Measurements from ENCODE around the gene ZBTB7C. TPM values are rescaled to one million over a fixed set of nuclear protein-coding genes. Genes with fewer than 3 reads are reported as not detected.

ZBTB7C gene
- total RNA-seq, 1 donor from 2014 or later = 0.81 TPM

DNA sequence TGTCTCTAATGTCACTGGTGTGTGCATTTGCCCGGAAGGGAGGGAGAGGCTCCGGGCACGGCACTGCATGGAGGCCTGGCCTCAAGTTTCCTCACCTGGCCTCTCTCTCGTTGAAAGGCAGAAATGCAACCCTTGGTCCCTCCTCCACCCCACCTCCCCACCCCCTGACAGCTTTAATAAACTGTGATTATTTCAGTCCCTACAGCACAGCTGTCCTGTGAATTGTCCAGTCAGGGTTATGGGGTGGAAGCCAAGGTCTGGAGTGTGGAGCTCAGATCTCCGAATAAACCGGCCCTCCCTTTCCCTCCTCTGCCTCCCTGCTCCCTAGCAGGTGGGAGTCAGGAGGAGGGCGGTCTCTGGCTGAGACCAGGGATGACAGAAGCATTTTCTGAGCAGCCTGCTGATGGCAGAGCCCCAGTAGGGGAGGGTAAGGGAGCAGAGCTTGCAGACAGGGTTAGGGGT is 279.5 kb downstream of the ZBTB7C start:
- intact Hi-C loops (cut with micrococcal nuclease) = loop anchor here (10.0 kb wide), 1 partner anchor 285 kb away; no protein-coding TSS in a partner anchor

- intact Hi-C loops (cut with micrococcal nuclease) = no loop called here
Observed at GRCh38 chr18:48127606-48128005, 281.6 kb downstream of the ZBTB7C start.

DNA sequence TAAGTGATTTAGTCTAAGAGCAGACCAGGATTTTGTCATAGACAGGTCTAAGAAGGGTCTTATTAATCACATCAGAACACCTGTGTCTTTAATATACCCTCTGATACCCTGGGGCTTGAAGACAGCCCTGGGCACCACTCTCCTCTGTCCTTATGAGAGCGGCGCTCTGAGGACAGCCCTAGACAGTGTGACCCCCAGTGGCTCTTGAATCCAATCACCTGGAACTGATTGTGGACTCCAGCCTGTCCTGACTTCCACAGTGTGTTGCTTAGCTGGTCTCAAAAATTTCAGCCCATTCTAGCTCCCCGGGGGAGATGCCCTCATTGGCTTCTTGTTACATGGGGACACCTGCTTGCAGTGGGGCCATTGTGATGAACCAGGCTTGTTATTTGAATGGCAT is 282.9 kb downstream of the ZBTB7C start:
- intact Hi-C loops (cut with micrococcal nuclease) = no loop called here

DNA sequence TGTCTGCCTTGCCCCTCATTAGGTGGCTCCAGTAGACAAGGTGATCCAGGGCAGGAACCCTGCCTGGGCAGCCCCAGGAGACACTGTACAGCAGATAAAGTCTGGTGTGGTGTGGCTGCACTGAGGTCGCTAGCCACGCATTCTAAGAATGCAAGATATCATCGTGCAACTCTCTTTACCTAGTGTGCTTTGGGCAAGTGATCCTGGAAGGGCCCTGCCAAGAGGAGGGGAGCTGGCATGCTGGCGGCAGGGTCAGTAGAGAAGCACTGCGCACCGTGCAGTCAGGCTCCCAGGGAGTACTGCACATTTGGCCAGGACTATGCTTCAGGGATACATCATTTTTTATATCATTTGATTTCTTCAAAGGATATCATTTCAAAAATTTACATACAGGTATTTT is 283.5 kb downstream of the ZBTB7C start:
- intact Hi-C loops (cut with micrococcal nuclease) = loop anchor here (1.0 kb wide), 1 partner anchor 11 kb away; no protein-coding TSS in a partner anchor

DNA sequence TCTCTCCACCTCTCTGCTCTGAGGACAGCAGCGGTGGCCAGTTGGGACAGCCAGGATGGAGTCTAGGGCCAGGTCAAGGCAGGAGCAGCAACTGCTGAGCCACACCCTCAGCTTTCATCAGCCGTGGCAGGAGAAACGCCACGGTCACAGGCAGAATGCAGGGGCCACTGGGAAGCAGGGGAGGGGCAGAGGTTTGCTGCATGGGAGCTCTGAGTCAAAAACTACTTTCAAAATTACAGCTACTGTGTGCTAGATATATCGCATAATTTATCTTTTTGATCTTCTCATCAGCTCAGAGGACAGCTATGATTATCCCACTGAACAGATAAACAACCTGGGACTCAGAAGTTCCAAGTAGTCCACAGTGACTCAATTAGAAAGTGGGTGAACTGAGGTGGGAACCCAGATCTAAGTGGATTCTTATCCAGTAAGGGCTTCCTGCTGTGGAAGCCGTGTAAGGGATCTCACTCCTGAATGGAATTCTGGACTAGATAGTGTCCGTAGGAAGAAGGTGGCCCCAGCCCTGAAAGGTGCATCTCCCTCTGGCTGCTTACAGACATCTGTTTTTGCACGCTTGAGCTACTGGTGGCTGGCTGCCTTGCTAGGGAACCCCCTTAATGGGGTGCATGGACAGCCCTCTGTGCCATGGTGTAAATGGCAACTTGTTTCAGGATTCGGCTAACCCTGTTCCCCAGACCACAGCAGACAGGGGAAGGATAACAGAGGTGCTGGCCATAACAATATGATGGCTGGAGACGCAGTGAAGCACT is 284.1 kb downstream of the ZBTB7C start:
- intact Hi-C loops (cut with micrococcal nuclease) = loop anchor here (1.0 kb wide), 1 partner anchor 11 kb away; no protein-coding TSS in a partner anchor

- intact Hi-C loops (cut with micrococcal nuclease) = no loop called here
Observed at GRCh38 chr18:48123941-48124340, 285.2 kb downstream of the ZBTB7C start.

DNA sequence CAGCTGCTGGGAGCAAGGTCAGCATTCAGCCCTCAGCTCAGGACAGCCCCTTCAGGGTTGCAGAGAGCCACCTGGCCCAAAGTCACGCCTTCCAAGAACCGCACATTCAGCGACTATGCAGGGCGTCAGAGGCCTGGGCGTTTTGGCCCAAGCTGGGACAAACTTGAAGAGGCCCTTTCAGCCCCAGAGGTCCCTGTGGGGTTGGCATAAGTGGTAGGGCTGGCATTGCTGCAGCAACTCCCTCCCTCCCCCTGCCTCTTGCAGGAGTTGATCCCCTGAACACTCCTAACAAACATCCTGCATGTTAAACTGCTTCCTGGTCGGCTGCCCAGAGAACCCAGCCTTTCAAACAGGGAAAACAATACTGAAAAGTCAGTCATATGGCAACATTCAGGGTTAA is 285.9 kb downstream of the ZBTB7C start:
- intact Hi-C loops (cut with micrococcal nuclease) = no loop called here

- intact Hi-C loops (cut with micrococcal nuclease) = no loop called here
Observed at GRCh38 chr18:48122816-48123215, 286.4 kb downstream of the ZBTB7C start.

- intact Hi-C loops (cut with micrococcal nuclease) = no loop called here
Observed at GRCh38 chr18:48122376-48122775, 286.8 kb downstream of the ZBTB7C start.

DNA sequence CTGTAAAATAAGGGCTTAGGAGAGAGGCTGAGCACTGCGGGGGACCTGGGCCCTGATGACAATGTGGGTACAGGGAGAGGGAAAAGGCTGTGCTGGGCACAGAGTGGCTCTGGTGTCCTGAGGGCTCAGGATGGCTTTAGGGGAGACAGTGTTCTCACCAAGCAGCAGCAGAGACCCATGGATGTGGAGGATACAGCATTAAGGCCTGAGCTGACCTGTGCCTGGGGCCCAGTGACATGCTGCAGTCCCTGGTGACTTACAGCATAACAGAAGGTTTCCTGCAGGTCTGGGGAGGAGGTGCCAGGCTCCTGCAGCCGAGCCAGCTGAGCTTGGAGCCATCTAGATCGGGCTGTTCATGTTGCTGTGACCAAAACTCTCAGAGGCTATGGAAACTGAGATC is 287.4 kb downstream of the ZBTB7C start:
- intact Hi-C loops (cut with micrococcal nuclease) = no loop called here

DNA sequence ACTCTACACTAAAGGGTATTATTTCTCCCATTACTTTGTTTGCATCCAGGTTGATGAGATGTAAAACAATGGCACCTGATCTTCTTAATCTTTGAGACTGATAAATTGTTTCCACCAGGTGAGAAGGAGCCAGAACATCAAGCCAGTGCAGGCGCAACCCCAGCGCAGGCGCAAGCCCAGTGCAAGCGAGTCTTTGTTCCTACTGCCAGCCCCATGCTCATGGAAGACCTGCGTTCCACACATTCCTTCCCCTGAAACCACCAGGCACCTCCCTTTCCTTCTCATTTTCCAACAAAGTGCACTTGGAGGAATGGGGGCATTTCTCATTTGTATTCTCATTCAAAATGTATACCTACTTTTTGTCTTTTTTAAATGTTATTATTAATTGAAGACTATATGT is 290.0 kb downstream of the ZBTB7C start:
- intact Hi-C loops (cut with micrococcal nuclease) = no loop called here

DNA sequence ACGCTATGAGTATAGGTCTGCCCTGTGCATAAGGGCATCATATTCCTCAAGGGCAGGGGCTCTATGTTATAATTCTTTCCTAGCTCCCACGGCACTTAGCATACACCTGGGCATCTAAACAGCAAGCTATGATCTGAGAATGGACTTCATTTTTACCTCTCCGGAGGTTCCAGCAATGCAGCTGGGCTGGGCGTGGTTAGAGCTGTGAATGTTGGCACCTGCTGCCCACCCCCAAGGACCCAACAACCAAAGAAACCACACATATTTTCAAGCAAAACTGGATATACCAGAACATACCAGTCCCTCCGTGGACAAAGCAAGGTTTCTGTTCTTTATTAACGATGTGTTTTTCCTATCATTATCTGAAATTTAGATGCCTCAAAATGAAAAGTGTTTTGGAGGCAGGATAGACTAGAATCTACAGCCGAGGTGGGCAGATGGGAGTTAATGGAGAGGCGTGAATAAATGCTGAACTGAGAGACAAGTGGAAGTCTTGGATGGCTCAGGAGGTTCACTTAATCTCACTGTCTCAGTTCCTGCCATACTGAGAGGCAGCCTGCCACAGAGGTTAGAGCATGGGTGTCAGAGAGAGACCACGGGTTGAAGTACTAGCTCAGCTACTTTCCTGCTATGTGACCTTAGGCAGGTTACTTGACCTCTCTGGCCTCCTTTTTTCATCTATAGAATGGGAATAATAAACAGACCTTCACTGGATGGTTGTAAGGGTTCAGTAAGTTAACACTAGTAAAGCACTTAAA is 292.1 kb downstream of the ZBTB7C start:
- intact Hi-C loops (cut with micrococcal nuclease) = no loop called here

GRCh38 chr18:48116017-48116416 is 293.2 kb downstream of the ZBTB7C start:
- intact Hi-C loops (cut with micrococcal nuclease) = no loop called here

DNA sequence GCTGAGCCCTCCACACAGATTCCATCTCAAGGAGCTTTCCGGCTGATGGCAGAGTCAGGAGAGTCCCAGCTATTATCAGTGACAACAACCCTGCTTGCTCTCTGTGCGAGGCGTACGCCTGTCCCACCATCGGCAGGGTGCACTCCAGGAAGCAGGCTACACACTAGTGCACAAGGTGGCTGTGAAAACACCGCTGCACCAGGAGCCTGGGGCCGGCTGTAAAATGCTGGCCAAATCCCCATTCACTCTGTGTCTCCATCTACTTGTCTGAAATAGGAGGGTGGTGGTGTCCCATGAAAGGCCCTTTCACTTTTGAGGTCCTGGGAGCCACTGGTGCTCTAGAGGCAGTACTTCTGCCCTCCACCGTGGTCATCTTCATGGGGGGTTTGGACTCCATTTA is 295.5 kb downstream of the ZBTB7C start:
- intact Hi-C loops (cut with micrococcal nuclease) = no loop called here

DNA sequence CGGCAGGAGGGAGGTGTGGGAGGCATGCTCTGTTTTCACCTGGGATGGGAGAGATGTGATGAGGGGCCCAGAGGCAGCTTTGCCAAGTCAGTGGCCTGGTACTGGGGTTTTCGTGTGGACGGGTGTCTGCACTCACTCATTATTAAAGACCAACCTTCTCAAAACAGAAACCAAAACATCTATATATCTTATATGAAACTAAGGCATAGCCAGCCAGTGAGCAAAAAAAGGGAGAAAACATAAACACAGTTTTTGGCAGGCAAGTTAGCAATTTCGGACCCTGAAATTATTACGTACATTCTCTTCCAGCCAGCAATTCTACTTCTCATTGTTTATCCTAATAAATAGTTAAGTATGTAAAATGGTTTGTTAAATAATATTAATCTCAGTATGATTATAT is 297.6 kb downstream of the ZBTB7C start:
- intact Hi-C loops (cut with micrococcal nuclease) = no loop called here

GRCh38 chr18:48110797-48111196 is 298.4 kb downstream of the ZBTB7C start:
- intact Hi-C loops (cut with micrococcal nuclease) = no loop called here

- intact Hi-C loops (cut with micrococcal nuclease) = no loop called here
Observed at GRCh38 chr18:48109961-48110493, 299.2 kb downstream of the ZBTB7C start.

DNA sequence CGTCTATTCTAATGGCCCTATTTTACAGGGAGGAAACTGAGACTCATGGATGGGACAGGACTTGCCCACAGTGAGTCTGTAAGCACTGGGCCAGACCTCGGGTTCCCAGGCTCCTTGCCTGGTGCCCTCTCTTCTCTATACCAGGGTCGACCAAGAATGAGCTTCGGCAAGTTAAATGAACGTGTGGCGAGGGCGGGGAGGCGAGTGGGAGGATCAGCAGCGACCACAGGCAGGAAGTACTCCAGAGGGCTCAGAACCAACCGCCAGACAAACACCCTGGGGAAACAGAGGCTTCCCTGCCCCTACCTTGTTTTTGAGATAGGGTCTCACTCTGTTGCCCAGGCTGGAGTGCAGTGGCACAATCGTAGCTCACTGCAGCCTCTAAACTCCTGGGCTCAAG is 301.0 kb downstream of the ZBTB7C start:
- intact Hi-C loops (cut with micrococcal nuclease) = no loop called here

- intact Hi-C loops (cut with micrococcal nuclease) = no loop called here
Observed at GRCh38 chr18:48106976-48107781, 302.0 kb downstream of the ZBTB7C start.

GRCh38 chr18:48106498-48106897 is 302.7 kb downstream of the ZBTB7C start:
- intact Hi-C loops (cut with micrococcal nuclease) = no loop called here

- intact Hi-C loops (cut with micrococcal nuclease) = no loop called here
Observed at GRCh38 chr18:48105317-48105716, 303.9 kb downstream of the ZBTB7C start.

All from T-helper 1 cell treated with Interleukin-12 subunit alpha and Interleukin-12 subunit beta and Interleukin-4 antibody, amounts not matched to agents 30 ng/mL and 1 ng/mL, for 36 hours (primary cell).